ENCODE data around the gene DNAJC28. TPM values are rescaled to one million over a fixed set of nuclear protein-coding genes. Genes with fewer than 3 reads are reported as not detected.
"Not testable (repeated sequence)": the region's sequence is repeated elsewhere in the genome, so short reads cannot be mapped to it uniquely, and the experiment has no call there.

DNAJC28 gene
- total and polyA plus RNA-seq, 2 experiments from 2014 or later, result 5.0 to 6.6 TPM

DNA sequence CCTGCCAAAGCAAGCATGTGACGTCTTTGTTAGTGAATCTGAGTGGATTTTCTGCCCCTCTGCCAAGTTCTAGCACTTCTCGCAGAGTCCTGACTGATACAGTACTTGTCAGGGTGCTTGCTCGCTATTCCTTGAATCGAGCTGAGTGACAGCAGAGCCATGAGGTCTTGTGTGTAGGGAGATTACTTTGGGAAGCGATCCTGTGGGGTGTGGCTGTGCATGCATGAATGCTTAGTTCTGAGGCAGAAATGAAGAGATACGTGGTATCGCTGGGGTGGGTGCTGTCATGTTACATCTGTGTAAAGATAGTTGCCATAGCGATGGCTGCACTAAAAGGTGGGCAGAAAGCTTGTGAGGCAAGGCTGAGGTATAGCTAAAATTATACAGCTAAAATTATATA, 19.3 kb upstream of the DNAJC28 start:
- H3K36me3 Mint-ChIP-seq (ENCODE audit: low read depth), result peaks cover 95% of the 10 kb centered on the region
- Histone ChIP-seq H3K4me2 (no peak overlapping the region), H2AFZ (no peak overlapping the region), H3K9me2 (ENCODE audit: insufficient read depth) (no peaks in the 10 kb centered on the region), H3K4me1 (ENCODE audit: insufficient read depth) (no peaks in the 10 kb centered on the region), H3K79me2 (replicated peaks; ENCODE audit: insufficient read depth) (no peaks in the 10 kb centered on the region), H3F3A (replicated peaks; ENCODE audit: low read depth) (peaks cover 16% of the 10 kb centered on the region), H4K20me1 (replicated peaks; ENCODE audit: insufficient read depth) (peaks cover 10% of the 10 kb centered on the region; the same call in 1 of the 2 replicates), H3K4me3 (no peak overlapping the region), H3K36me3 (ENCODE audit: insufficient read depth) (peaks cover 86% of the 10 kb centered on the region), H3K27me3 (ENCODE audit: insufficient read depth) (no peaks in the 10 kb centered on the region), H3K27ac (ENCODE audit: low read depth) (no peak overlapping the region)
- H3K4me3 Mint-ChIP-seq, result no peak overlapping the region
- H3K27me3 Mint-ChIP-seq (ENCODE audit: insufficient read depth, low read depth, poor library complexity), result peaks cover 2% of the 10 kb centered on the region
- H3K4me1 Mint-ChIP-seq, result no peaks in the 10 kb centered on the region
- no peak overlapping the region for H3K27ac Mint-ChIP-seq
- H3K9me3 Mint-ChIP-seq, result no peaks in the 10 kb centered on the region; the same call in 1 of the 3 replicates
- no peak for ATAC-seq
- no peak for DNase-seq (ENCODE audit: low spot score)
- TF ChIP-seq, protein P1, sequence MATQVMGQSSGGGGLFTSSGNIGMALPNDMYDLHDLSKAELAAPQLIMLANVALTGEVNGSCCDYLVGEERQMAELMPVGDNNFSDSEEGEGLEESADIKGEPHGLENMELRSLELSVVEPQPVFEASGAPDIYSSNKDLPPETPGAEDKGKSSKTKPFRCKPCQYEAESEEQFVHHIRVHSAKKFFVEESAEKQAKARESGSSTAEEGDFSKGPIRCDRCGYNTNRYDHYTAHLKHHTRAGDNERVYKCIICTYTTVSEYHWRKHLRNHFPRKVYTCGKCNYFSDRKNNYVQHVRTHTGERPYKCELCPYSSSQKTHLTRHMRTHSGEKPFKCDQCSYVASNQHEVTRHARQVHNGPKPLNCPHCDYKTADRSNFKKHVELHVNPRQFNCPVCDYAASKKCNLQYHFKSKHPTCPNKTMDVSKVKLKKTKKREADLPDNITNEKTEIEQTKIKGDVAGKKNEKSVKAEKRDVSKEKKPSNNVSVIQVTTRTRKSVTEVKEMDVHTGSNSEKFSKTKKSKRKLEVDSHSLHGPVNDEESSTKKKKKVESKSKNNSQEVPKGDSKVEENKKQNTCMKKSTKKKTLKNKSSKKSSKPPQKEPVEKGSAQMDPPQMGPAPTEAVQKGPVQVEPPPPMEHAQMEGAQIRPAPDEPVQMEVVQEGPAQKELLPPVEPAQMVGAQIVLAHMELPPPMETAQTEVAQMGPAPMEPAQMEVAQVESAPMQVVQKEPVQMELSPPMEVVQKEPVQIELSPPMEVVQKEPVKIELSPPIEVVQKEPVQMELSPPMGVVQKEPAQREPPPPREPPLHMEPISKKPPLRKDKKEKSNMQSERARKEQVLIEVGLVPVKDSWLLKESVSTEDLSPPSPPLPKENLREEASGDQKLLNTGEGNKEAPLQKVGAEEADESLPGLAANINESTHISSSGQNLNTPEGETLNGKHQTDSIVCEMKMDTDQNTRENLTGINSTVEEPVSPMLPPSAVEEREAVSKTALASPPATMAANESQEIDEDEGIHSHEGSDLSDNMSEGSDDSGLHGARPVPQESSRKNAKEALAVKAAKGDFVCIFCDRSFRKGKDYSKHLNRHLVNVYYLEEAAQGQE (IDR thresholded peaks at IDR 0.05; ENCODE audit: unreplicated experiment), result no peak
- no peak for TF ChIP-seq POLR2AphosphoS5 (IDR thresholded peaks at IDR 0.05; ENCODE audit: low read depth)
- no peak for TF ChIP-seq ZNF114 (CRISPR knock-in tag; IDR thresholded peaks at IDR 0.05)
- TF ChIP-seq, protein P2, sequence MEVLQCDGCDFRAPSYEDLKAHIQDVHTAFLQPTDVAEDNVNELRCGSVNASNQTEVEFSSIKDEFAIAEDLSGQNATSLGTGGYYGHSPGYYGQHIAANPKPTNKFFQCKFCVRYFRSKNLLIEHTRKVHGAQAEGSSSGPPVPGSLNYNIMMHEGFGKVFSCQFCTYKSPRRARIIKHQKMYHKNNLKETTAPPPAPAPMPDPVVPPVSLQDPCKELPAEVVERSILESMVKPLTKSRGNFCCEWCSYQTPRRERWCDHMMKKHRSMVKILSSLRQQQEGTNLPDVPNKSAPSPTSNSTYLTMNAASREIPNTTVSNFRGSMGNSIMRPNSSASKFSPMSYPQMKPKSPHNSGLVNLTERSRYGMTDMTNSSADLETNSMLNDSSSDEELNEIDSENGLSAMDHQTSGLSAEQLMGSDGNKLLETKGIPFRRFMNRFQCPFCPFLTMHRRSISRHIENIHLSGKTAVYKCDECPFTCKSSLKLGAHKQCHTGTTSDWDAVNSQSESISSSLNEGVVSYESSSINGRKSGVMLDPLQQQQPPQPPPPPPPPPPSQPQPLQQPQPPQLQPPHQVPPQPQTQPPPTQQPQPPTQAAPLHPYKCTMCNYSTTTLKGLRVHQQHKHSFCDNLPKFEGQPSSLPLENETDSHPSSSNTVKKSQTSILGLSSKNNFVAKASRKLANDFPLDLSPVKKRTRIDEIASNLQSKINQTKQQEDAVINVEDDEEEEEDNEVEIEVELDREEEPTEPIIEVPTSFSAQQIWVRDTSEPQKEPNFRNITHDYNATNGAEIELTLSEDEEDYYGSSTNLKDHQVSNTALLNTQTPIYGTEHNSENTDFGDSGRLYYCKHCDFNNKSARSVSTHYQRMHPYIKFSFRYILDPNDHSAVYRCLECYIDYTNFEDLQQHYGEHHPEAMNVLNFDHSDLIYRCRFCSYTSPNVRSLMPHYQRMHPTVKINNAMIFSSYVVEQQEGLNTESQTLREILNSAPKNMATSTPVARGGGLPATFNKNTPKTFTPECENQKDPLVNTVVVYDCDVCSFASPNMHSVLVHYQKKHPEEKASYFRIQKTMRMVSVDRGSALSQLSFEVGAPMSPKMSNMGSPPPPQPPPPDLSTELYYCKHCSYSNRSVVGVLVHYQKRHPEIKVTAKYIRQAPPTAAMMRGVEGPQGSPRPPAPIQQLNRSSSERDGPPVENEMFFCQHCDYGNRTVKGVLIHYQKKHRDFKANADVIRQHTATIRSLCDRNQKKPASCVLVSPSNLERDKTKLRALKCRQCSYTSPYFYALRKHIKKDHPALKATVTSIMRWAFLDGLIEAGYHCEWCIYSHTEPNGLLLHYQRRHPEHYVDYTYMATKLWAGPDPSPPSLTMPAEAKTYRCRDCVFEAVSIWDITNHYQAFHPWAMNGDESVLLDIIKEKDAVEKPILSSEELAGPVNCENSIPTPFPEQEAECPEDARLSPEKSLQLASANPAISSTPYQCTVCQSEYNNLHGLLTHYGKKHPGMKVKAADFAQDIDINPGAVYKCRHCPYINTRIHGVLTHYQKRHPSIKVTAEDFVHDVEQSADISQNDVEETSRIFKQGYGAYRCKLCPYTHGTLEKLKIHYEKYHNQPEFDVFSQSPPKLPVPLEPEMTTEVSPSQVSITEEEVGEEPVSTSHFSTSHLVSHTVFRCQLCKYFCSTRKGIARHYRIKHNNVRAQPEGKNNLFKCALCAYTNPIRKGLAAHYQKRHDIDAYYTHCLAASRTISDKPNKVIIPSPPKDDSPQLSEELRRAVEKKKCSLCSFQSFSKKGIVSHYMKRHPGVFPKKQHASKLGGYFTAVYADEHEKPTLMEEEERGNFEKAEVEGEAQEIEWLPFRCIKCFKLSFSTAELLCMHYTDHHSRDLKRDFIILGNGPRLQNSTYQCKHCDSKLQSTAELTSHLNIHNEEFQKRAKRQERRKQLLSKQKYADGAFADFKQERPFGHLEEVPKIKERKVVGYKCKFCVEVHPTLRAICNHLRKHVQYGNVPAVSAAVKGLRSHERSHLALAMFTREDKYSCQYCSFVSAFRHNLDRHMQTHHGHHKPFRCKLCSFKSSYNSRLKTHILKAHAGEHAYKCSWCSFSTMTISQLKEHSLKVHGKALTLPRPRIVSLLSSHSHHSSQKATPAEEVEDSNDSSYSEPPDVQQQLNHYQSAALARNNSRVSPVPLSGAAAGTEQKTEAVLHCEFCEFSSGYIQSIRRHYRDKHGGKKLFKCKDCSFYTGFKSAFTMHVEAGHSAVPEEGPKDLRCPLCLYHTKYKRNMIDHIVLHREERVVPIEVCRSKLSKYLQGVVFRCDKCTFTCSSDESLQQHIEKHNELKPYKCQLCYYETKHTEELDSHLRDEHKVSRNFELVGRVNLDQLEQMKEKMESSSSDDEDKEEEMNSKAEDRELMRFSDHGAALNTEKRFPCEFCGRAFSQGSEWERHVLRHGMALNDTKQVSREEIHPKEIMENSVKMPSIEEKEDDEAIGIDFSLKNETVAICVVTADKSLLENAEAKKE (CRISPR knock-in tag; IDR thresholded peaks at IDR 0.05), result no peak
- TF ChIP-seq NANOG (IDR thresholded peaks at IDR 0.05; ENCODE audit: borderline replicate concordance), result no peak
- TF ChIP-seq JUNB (IDR thresholded peaks at IDR 0.05; ENCODE audit: unreplicated experiment), result no peak
- TF ChIP-seq EZH2phosphoT487 (IDR thresholded peaks at IDR 0.05; ENCODE audit: unreplicated experiment), result no peak

DNA sequence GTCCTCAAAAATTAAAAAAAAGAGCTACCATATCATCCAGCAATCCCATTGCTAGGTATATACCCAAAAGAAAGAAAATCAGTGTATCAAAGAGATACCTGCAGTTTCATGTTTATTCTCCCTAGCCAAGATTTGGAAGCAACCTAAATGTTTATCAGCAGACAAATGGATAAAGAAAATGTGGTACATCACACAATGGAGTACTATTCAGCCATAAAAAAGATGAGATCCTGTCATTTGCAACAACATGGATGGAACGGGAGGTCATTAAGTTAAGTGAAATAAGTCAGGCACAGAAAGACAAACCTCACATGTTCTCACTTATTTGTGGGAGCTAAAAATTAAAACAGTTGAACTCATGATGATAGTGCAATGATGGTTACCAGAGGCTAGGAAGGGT, 15.5 kb upstream of the DNAJC28 start:
- not testable (repeated sequence) for ATAC-seq; H2AFZ ChIP-seq; H3K9me2 ChIP-seq (ENCODE audit: insufficient read depth); H3K4me2 ChIP-seq; H3K4me3 ChIP-seq; DNase-seq (ENCODE audit: low spot score); H3K9me3 Mint-ChIP-seq; H3K27me3 ChIP-seq (ENCODE audit: insufficient read depth); H3K4me1 Mint-ChIP-seq; H3K27me3 Mint-ChIP-seq (ENCODE audit: insufficient read depth, low read depth, poor library complexity); H3K4me1 ChIP-seq (ENCODE audit: insufficient read depth); H3K27ac ChIP-seq (ENCODE audit: low read depth); H3K4me3 Mint-ChIP-seq; H3K27ac Mint-ChIP-seq; H3K79me2 ChIP-seq (replicated peaks; ENCODE audit: insufficient read depth)
- Histone ChIP-seq H3F3A (replicated peaks; ENCODE audit: low read depth) (peaks cover 19% of the 10 kb centered on the region), H4K20me1 (replicated peaks; ENCODE audit: insufficient read depth) (0 out of 2 replicates have a peak, but pooled peaks cover 10% of the 10 kb centered on the region), H3K36me3 (ENCODE audit: insufficient read depth) (peaks cover 71% of the 10 kb centered on the region)
- H3K36me3 Mint-ChIP-seq (ENCODE audit: low read depth), result peaks cover 96% of the 10 kb centered on the region
